ENCODE data around the gene MMP20.

MMP20 gene

DNA sequence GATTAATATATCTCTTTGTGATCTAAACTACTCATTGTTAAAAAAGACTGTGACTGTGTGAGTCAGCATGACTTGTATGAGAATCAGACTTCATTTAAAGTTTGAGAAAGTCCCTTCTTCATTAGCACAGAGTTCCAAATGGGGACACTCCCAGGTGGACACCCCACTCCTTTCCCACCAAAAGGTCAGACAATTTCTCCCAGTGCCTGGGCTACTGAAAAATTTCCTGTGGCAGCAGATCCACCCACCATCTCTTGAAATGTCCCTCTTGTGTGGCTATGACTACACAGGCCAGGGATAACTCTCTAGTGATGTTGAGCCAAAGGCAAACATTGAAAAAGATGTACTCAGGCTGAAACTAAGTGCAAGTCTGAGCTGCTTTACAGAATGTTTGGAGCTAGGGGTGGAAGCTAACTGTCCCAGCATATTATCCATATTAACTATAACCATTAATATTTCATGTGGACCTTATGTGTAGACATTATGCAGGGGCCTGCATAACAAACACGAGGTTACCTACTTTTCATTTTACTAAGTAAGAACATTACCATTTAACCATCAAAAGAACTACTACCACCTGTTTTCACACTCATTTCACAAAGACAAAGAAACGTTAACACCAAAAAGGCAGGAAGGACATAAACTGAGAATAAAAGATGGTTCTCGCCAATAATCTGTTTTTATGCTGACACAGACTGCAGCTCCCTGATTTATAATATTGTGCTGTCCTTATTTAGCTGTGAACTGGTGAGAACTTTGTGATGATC, 44.8 kb downstream of the MMP20 start:
- ChIA-PET CTCF (interaction anchor here (0.6 kb wide), 1 partner anchor 238 kb away, joined by 3 read pairs; no protein-coding TSS in a partner anchor), POLR2A (no interaction called here)
- TF ChIP-seq, protein P1, sequence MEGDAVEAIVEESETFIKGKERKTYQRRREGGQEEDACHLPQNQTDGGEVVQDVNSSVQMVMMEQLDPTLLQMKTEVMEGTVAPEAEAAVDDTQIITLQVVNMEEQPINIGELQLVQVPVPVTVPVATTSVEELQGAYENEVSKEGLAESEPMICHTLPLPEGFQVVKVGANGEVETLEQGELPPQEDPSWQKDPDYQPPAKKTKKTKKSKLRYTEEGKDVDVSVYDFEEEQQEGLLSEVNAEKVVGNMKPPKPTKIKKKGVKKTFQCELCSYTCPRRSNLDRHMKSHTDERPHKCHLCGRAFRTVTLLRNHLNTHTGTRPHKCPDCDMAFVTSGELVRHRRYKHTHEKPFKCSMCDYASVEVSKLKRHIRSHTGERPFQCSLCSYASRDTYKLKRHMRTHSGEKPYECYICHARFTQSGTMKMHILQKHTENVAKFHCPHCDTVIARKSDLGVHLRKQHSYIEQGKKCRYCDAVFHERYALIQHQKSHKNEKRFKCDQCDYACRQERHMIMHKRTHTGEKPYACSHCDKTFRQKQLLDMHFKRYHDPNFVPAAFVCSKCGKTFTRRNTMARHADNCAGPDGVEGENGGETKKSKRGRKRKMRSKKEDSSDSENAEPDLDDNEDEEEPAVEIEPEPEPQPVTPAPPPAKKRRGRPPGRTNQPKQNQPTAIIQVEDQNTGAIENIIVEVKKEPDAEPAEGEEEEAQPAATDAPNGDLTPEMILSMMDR (IDR thresholded peaks at IDR 0.05; ENCODE audit: insufficient read depth, low read length, missing control alignments): no peak
- no peak overlapping the region for H3K4me3 ChIP-seq (ENCODE audit: low read depth, low read length)
- DNase-seq (ENCODE audit: low read depth, low spot score): no peak

- H3K4me3 ChIP-seq (ENCODE audit: low read depth, low read length): no peak overlapping the region
- TF ChIP-seq, protein P1 (IDR thresholded peaks at IDR 0.05; ENCODE audit: insufficient read depth, low read length, missing control alignments): no peak
- ChIA-PET POLR2A (no interaction called here), CTCF (interaction anchor here (1.3 to 2.2 kb wide), 3 partner anchors 17 to 89 kb away, joined by 3 to 9 read pairs (median 3); no protein-coding TSS in a partner anchor)
- no peak for DNase-seq (ENCODE audit: low read depth, low spot score)
These were observed 47.4 kb downstream of the MMP20 start for GRCh38 chr11:102577723-102578122.

DNA sequence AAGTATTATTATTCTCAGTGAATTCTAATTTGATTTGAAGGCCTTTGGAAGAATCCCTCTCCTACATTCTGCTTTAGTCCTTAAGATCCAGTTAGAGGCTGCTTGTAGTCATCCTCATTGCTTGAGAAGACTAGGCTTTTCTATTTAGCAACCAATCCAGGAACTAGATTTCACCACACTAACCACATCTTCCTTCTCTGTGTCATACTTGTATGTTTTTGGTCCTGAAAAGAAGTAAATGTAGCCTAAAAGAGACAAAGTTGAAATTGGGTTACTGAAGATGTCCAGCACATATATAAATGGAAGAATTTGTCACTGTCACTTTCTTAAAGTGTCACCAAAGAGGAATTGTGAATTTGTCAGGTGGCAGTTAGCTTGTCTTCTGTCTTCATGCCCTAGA, 48.0 kb downstream of the MMP20 start:
- H3K4me3 ChIP-seq (ENCODE audit: low read depth, low read length): no peak overlapping the region
- no peak for DNase-seq (ENCODE audit: low read depth, low spot score)
- TF ChIP-seq, protein P1 (IDR thresholded peaks at IDR 0.05; ENCODE audit: insufficient read depth, low read length, missing control alignments): no peak
- CTCF ChIA-PET: interaction anchor here (1.3 to 2.2 kb wide), 2 partner anchors 17 to 22 kb away, joined by 3 to 9 read pairs; no protein-coding TSS in a partner anchor
- POLR2A ChIA-PET: no interaction called here

GRCh38 chr11:102576350-102576749, 48.8 kb downstream of the MMP20 start:
- no peak for DNase-seq (ENCODE audit: low read depth, low spot score)
- no peak overlapping the region for H3K4me3 ChIP-seq (ENCODE audit: low read depth, low read length)
- TF ChIP-seq, protein P1 (IDR thresholded peaks at IDR 0.05; ENCODE audit: insufficient read depth, low read length, missing control alignments): no peak
- ChIA-PET POLR2A (no interaction called here), CTCF (interaction anchor here (2.2 kb wide), 1 partner anchor 18 kb away, joined by 9 read pairs; no protein-coding TSS in a partner anchor)

DNA sequence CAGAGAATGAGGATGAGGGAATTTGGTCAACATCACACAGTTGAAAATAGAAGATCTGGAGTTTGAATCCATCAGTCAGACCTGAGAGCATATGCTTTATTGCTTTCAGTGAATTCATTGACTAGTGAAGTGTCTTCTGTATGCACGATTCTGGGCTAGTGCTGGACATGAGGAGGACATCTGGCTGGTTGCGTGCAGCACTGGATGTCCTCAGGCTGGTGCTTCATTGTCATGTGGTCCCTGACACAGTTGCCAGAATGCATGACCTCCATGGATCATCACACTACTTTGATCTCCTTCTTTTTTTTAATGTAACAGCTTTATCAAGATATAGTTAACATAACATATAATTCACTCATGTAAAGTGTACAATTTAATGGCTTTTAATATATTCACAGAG, 50.1 kb downstream of the MMP20 start:
- no peak for DNase-seq (ENCODE audit: low read depth, low spot score)
- POLR2A ChIA-PET: no interaction called here
- H3K4me3 ChIP-seq (ENCODE audit: low read depth, low read length): no peak overlapping the region
- TF ChIP-seq, protein P1 (IDR thresholded peaks at IDR 0.05; ENCODE audit: insufficient read depth, low read length, missing control alignments): no peak
- CTCF ChIA-PET: no interaction called here

DNA sequence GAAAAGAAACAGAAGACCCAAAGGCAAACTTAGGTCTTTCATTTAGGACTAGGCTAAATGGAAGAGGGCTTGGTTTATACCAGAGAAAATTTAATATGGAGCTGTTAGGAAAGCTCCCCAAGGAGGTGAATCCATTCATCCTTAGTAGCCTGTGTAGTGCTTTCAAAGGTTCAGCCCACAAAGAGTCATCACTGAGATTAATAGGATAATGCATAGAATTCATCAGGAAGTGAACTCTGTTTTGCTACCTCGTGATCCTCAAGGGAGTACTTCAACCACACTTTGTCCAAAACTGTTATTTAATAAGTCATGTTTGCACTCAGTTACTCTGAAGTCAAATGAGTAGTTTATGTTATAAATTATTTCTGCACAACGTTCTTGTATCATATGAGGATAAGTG, 51.3 kb downstream of the MMP20 start:
- no peak for DNase-seq (ENCODE audit: low read depth, low spot score)
- ChIA-PET POLR2A (no interaction called here), CTCF (interaction anchor here (0.7 to 1.0 kb wide), 3 partner anchors 10 to 28 kb away, joined by 3 to 4 read pairs (median 3); no protein-coding TSS in a partner anchor)
- TF ChIP-seq, protein P1 (IDR thresholded peaks at IDR 0.05; ENCODE audit: insufficient read depth, low read length, missing control alignments): no peak
- no peak overlapping the region for H3K4me3 ChIP-seq (ENCODE audit: low read depth, low read length)
